K562 (cell line): ENCODE measurements around the gene LIX1L. TPM values are rescaled to one million over a fixed set of nuclear protein-coding genes. Genes with fewer than 3 reads are reported as not detected.

ENCODE experiments used
- BRF1 ChIP-seq: IDR thresholded peaks from 3 replicates; pipeline ENCODE4 v1.6.1; 2011; ENCODE audit warnings: borderline replicate concordance, mild to moderate bottlenecking; ENCODE audit not compliant: insufficient read length; ENCODE audit errors: extremely low read depth
- EZH2 ChIP-seq: IDR thresholded peaks from 2 replicates; pipeline ENCODE4 v1.6.1; 2012; ENCODE audit warnings: low read depth, mild to moderate bottlenecking, inconsistent platforms, low read length, borderline replicate concordance
- HDAC3 ChIP-seq: fragments of 450-650 bp; IDR thresholded peaks from 2 replicates; pipeline ENCODE4 v1.6.1; 2018; ENCODE audit warnings: borderline replicate concordance, mild to moderate bottlenecking, moderate library complexity; ENCODE audit not compliant: partially characterized antibody
- HNRNPUL1 ChIP-seq: fragments of 200-400 bp; formaldehyde crosslinking; IDR thresholded peaks from 2 replicates; pipeline ENCODE4 v1.6.1; 2017; ENCODE audit warnings: low read length
- KDM5B ChIP-seq: fragments of 200-600 bp; sonication (generic); IDR thresholded peaks from 2 replicates; pipeline ENCODE4 v1.6.1; 2012; ENCODE audit warnings: low read depth, mild to moderate bottlenecking, moderate library complexity, low read length, control low read depth, inconsistent platforms; ENCODE audit not compliant: insufficient replicate concordance
- MECOM ChIP-seq: fragments of 250-450 bp; sonication (Bioruptor Pico); IDR thresholded peaks from 2 replicates; pipeline ENCODE4 v1.8.0; 2022; ENCODE audit warnings: inconsistent platforms
- MED1 ChIP-seq: sonication (generic); formaldehyde crosslinking; IDR thresholded peaks from 2 replicates; pipeline ENCODE4 v1.8.1; 2023; ENCODE audit warnings: missing genetic modification reagents, borderline replicate concordance
- OTX1 ChIP-seq: fragments of 450-650 bp; formaldehyde crosslinking; IDR thresholded peaks from 2 replicates; pipeline ENCODE4 v1.4.0; 2022; ENCODE audit warnings: mild to moderate bottlenecking
- RBM34 ChIP-seq: fragments of 200-400 bp; formaldehyde crosslinking; IDR thresholded peaks from 2 replicates; pipeline ENCODE4 v1.6.1; 2018; ENCODE audit warnings: low read length, borderline replicate concordance; ENCODE audit not compliant: insufficient read depth
- SAFB ChIP-seq: fragments of 200-400 bp; formaldehyde crosslinking; IDR thresholded peaks from 2 replicates; pipeline ENCODE4 v1.6.1; 2017; ENCODE audit warnings: low read depth, low read length, borderline replicate concordance
- SP2 ChIP-seq: IDR thresholded peaks from 2 replicates; pipeline ENCODE4 v1.6.1; 2011; ENCODE audit warnings: mild to moderate bottlenecking, low read depth, low read length, moderate library complexity; ENCODE audit not compliant: poor library complexity, severe bottlenecking; ENCODE audit errors: extremely low read depth
- SPI1 ChIP-seq: IDR thresholded peaks from 2 replicates; pipeline ENCODE4 v1.6.1; 2011; ENCODE audit warnings: low read depth, low read length, control low read depth, borderline replicate concordance
- SUPT5H ChIP-seq: fragments of 450-650 bp; IDR thresholded peaks from 2 replicates; pipeline ENCODE4 v1.6.1; 2016
- ZNF133 ChIP-seq: fragments of 250-450 bp; sonication (Bioruptor Pico); IDR thresholded peaks from 2 replicates; pipeline ENCODE4 v1.4.0; 2020; ENCODE audit warnings: mild to moderate bottlenecking
- ZNF175 ChIP-seq: fragments of 200-800 bp; sonication (Bioruptor generic); IDR thresholded peaks from 2 replicates; pipeline ENCODE4 v1.6.1; 2016; ENCODE audit warnings: low read depth, mild to moderate bottlenecking, missing genetic modification characterization, missing compliant biosample characterization
- polyA plus RNA-seq, 8 experiments: library from polyadenylated mRNA; depleted of rRNA in 4 of 8; stranded (reverse) in 5 of 8; unstranded in 3 of 8; fragments of >200 nt; fragmentation: Nextera tagmentation in 2 of 8; fragmentation: Illumina TruSeq in 1 of 8; extraction: Ambion mirVana in 2 of 8; extraction: Trizol in 1 of 8; gene quantifications; 2 replicates each; pipeline versions ENCODE4 v1.2.1 to v1.2.3, GENCODE V29; 2011 to 2014; ENCODE audit warnings: inconsistent platforms in 1 of 8, missing spikeins in 1 of 8
- total RNA-seq, 7 experiments: library from RNA; depleted of rRNA in 6 of 7; stranded (reverse); fragments of >200 nt in 6 of 7; fragmentation: Illumina TruSeq in 2 of 7; extraction: Trizol in 2 of 7; gene quantifications; 2 replicates each; pipeline versions ENCODE4 v1.2.1 to v1.2.3, GENCODE V29; 2011 to 2021; ENCODE audit warnings: low replicate concordance in 1 of 7
- TF ChIP-seq, protein P1 (sequence below), 2 experiments: fragments of 450-650 bp; IDR thresholded peaks; 2 replicates each; pipeline ENCODE4 v1.6.1; 2016
- TF ChIP-seq, protein P2 (sequence below): IDR thresholded peaks from 3 replicates; pipeline ENCODE4 v1.6.1; 2011; ENCODE audit warnings: borderline replicate concordance, mild to moderate bottlenecking; ENCODE audit not compliant: insufficient read length, insufficient read depth
- TF ChIP-seq, protein P3 (sequence below): sonication (generic); formaldehyde crosslinking; IDR thresholded peaks from 2 replicates; pipeline ENCODE4 v1.8.1; 2023; ENCODE audit warnings: mild to moderate bottlenecking, missing genetic modification reagents
- TF ChIP-seq, protein P4 (sequence below): fragments of 250-450 bp; sonication (Bioruptor Pico); IDR thresholded peaks from 2 replicates; pipeline ENCODE4 v1.8.0; 2021; ENCODE audit warnings: mild to moderate bottlenecking, moderate library complexity

The LIX1L gene
- total and polyA plus RNA-seq, 9 of the 15 experiments (the other 6 are each of a cell fraction or from before 2014, with no cell fraction given), result 4.6 to 26.5 (median 12.5) TPM

DNA sequence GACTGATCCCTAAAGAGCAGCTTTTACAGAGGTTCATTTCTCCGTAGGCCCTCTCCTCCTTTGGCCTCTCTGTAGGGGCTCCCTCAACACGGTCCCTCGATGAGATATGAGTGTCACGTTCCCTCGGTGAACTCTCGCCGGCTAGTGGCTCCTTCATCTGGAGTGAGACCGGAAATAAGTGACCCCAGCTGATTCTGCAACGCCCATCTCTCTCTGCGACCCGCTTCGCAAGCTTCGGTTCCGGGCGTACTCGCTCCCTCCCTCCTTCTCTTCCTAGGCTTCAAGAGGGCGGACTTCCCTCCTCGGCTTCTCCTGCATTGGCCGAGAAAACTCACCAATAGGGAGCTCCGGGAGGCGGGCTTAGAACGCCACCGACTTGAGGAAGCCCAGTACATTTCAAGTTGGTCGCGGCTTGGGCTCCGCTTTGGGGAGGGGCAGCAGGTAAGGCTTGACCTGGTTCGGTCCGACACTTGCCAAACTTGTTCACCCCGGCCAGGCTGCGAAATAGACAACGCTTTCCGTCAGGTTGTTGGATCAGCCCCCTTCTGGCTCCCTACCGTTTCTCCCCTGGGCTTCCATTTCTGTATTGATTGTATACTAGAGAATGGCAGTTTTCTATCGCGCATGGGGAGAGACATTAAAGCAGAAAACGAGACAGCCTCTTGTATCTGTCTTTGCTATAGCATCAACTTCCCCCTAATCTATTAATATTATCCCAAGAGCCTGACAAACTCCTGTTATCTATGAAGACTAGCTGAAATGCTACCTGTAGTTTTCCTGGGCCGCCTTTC is 6.7 kb upstream of the LIX1L start, which contains the start of the genes ANKRD34A and POLR3GL (continued):
- TF ChIP-seq, protein P1, sequence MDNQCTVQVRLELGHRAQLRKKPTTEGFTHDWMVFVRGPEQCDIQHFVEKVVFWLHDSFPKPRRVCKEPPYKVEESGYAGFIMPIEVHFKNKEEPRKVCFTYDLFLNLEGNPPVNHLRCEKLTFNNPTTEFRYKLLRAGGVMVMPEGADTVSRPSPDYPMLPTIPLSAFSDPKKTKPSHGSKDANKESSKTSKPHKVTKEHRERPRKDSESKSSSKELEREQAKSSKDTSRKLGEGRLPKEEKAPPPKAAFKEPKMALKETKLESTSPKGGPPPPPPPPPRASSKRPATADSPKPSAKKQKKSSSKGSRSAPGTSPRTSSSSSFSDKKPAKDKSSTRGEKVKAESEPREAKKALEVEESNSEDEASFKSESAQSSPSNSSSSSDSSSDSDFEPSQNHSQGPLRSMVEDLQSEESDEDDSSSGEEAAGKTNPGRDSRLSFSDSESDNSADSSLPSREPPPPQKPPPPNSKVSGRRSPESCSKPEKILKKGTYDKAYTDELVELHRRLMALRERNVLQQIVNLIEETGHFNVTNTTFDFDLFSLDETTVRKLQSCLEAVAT (IDR thresholded peaks at IDR 0.05), result peak in 1 of 2 experiments; percentile 37; a peak in 1 of 4 replicates
- no peak for TF ChIP-seq HNRNPUL1
- no peak for TF ChIP-seq SAFB
- TF ChIP-seq, protein P2, sequence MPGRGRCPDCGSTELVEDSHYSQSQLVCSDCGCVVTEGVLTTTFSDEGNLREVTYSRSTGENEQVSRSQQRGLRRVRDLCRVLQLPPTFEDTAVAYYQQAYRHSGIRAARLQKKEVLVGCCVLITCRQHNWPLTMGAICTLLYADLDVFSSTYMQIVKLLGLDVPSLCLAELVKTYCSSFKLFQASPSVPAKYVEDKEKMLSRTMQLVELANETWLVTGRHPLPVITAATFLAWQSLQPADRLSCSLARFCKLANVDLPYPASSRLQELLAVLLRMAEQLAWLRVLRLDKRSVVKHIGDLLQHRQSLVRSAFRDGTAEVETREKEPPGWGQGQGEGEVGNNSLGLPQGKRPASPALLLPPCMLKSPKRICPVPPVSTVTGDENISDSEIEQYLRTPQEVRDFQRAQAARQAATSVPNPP, result no peak
- TF ChIP-seq MECOM (CRISPR knock-in tag), result no peak
- TF ChIP-seq EZH2, result no peak
- no peak for TF ChIP-seq RBM34
- TF ChIP-seq SP2, result peak; percentile 15
- TF ChIP-seq HDAC3, result no peak
- TF ChIP-seq SPI1, result peak; percentile 89
- no peak for TF ChIP-seq ZNF175 (CRISPR knock-in tag)
- no peak for TF ChIP-seq MED1 (CRISPR knock-in tag)
- no peak for TF ChIP-seq ZNF133
- 0 out of 2 replicates have a peak, but pooled peaks have one; percentile 38 for TF ChIP-seq OTX1 (CRISPR knock-in tag)
- TF ChIP-seq SUPT5H, result peak; percentile 94
- TF ChIP-seq, protein P3, sequence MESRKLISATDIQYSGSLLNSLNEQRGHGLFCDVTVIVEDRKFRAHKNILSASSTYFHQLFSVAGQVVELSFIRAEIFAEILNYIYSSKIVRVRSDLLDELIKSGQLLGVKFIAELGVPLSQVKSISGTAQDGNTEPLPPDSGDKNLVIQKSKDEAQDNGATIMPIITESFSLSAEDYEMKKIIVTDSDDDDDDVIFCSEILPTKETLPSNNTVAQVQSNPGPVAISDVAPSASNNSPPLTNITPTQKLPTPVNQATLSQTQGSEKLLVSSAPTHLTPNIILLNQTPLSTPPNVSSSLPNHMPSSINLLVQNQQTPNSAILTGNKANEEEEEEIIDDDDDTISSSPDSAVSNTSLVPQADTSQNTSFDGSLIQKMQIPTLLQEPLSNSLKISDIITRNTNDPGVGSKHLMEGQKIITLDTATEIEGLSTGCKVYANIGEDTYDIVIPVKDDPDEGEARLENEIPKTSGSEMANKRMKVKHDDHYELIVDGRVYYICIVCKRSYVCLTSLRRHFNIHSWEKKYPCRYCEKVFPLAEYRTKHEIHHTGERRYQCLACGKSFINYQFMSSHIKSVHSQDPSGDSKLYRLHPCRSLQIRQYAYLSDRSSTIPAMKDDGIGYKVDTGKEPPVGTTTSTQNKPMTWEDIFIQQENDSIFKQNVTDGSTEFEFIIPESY (CRISPR knock-in tag), result no peak
- TF ChIP-seq, protein P4, sequence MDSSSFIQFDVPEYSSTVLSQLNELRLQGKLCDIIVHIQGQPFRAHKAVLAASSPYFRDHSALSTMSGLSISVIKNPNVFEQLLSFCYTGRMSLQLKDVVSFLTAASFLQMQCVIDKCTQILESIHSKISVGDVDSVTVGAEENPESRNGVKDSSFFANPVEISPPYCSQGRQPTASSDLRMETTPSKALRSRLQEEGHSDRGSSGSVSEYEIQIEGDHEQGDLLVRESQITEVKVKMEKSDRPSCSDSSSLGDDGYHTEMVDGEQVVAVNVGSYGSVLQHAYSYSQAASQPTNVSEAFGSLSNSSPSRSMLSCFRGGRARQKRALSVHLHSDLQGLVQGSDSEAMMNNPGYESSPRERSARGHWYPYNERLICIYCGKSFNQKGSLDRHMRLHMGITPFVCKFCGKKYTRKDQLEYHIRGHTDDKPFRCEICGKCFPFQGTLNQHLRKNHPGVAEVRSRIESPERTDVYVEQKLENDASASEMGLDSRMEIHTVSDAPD, result no peak
- TF ChIP-seq KDM5B, result peak; percentile 96
- no peak for TF ChIP-seq BRF1
